GOT3 (cell line): Measurements from ENCODE around the gene ZNF385D.

Experiments used
- DNase-seq: peaks from one replicate; lab custom pipeline; 2025; ENCODE audit warnings: mixed read lengths; lab: John Stamatoyannopoulos, UW

The ZNF385D gene

GRCh38 chr3:21613372-21614070, 137.5 kb downstream of the ZNF385D start:
- DNase-seq = no peak

GRCh38 chr3:21601178-21601577, 149.8 kb downstream of the ZNF385D start:
- DNase-seq = no peak

- DNase-seq = no peak
These were observed 151.1 kb downstream of the ZNF385D start for GRCh38 chr3:21599890-21600289.

- no peak for DNase-seq
These were observed 158.2 kb downstream of the ZNF385D start for GRCh38 chr3:21592828-21593227.

GRCh38 chr3:21587894-21588293, 163.1 kb downstream of the ZNF385D start:
- no peak for DNase-seq

- no peak for DNase-seq
These were observed 165.7 kb downstream of the ZNF385D start for GRCh38 chr3:21585216-21585740.

- DNase-seq = no peak
These were observed 177.7 kb downstream of the ZNF385D start for GRCh38 chr3:21573291-21573690.

- DNase-seq = no peak
These were observed 186.5 kb downstream of the ZNF385D start for GRCh38 chr3:21564531-21564930.

GRCh38 chr3:21562243-21562642, 188.8 kb downstream of the ZNF385D start:
- DNase-seq = no peak

- no peak for DNase-seq
These were observed 189.5 kb downstream of the ZNF385D start for GRCh38 chr3:21561472-21561871.

- DNase-seq = no peak
These were observed 200.0 kb downstream of the ZNF385D start for GRCh38 chr3:21551019-21551418.

GRCh38 chr3:21544076-21544462, 206.9 kb downstream of the ZNF385D start:
- no peak for DNase-seq

- no peak for DNase-seq
These were observed 207.5 kb downstream of the ZNF385D start for GRCh38 chr3:21543380-21544075.

GRCh38 chr3:21542656-21543379, 208.2 kb downstream of the ZNF385D start:
- no peak for DNase-seq

GRCh38 chr3:21540265-21540664, 210.7 kb downstream of the ZNF385D start:
- DNase-seq = no peak

GRCh38 chr3:21534462-21534861, 216.5 kb downstream of the ZNF385D start:
- no peak for DNase-seq

GRCh38 chr3:21533002-21533401, 218.0 kb downstream of the ZNF385D start:
- DNase-seq = no peak

- DNase-seq = no peak
These were observed 219.1 kb downstream of the ZNF385D start for GRCh38 chr3:21531909-21532308.

GRCh38 chr3:21528291-21528995, 222.6 kb downstream of the ZNF385D start:
- no peak for DNase-seq

GRCh38 chr3:21526461-21526860, 224.5 kb downstream of the ZNF385D start:
- DNase-seq = no peak

- no peak for DNase-seq
These were observed 226.9 kb downstream of the ZNF385D start for GRCh38 chr3:21524133-21524532.
